B cell (primary cell): Measurements from ENCODE around the gene GALM.
"Not testable (repeated sequence)": the region's sequence is repeated elsewhere in the genome, so short reads cannot be mapped to it uniquely, and the experiment has no call there.

ENCODE experiments used
- EZH2 ChIP-seq: IDR thresholded peaks from 2 replicates; pipeline ENCODE4 v1.6.1; 2012; ENCODE audit warnings: borderline replicate concordance, low read depth, mild to moderate bottlenecking, moderate library complexity, low read length; ENCODE audit not compliant: insufficient read depth, poor library complexity, severe bottlenecking
- TF ChIP-seq, protein P1 (sequence below): fragments of 200-600 bp; IDR thresholded peaks from one replicate; pipeline ENCODE4 v1.8.0; 2022; ENCODE audit warnings: antibody characterized with exemption, mild to moderate bottlenecking

DNA sequence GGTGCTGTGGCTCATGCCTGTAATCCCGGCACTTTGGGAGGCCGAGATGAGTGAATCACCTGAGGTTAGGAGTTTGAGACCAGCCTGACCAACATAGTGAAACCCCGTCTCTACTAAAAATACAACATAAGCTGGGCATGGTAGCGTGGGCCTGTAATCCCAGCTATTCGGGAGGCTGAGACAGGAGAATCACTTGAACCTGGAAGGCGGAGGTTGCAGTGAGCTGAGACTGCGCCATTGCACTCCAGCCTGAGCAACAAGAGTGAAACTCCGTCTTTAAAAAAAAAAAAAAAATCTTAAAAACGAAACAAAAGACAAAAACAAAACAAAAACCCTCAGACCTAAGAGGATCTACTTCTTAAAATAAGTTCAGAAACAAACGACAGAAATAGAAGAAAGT, 16.7 kb downstream of the GALM start:
- TF ChIP-seq, protein P1, sequence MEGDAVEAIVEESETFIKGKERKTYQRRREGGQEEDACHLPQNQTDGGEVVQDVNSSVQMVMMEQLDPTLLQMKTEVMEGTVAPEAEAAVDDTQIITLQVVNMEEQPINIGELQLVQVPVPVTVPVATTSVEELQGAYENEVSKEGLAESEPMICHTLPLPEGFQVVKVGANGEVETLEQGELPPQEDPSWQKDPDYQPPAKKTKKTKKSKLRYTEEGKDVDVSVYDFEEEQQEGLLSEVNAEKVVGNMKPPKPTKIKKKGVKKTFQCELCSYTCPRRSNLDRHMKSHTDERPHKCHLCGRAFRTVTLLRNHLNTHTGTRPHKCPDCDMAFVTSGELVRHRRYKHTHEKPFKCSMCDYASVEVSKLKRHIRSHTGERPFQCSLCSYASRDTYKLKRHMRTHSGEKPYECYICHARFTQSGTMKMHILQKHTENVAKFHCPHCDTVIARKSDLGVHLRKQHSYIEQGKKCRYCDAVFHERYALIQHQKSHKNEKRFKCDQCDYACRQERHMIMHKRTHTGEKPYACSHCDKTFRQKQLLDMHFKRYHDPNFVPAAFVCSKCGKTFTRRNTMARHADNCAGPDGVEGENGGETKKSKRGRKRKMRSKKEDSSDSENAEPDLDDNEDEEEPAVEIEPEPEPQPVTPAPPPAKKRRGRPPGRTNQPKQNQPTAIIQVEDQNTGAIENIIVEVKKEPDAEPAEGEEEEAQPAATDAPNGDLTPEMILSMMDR, result not testable (repeated sequence)
- not testable (repeated sequence) for TF ChIP-seq EZH2
